CD4-positive, alpha-beta memory T cell (primary cell): Measurements from ENCODE around the gene DYRK3. TPM values are rescaled to one million over a fixed set of nuclear protein-coding genes. Genes with fewer than 3 reads are reported as not detected.

Source experiments
- CTCF ChIA-PET: fragments of 350-600 bp; sonication (Branson Sonifier 250); formaldehyde crosslinking; loops from one replicate; lab custom pipeline; 2021; ENCODE audit warnings: inconsistent platforms; ENCODE audit not compliant: partially characterized antibody; lab: Charles Lee
- POLR2A ChIA-PET: fragments of 350-600 bp; sonication (Branson Sonifier 250); formaldehyde crosslinking; loops from one replicate; lab custom pipeline; 2021; ENCODE audit not compliant: partially characterized antibody; lab: Charles Lee
- DNase-seq, 5 donors: peaks; one replicate each; pipeline versions ENCODE4 v3.0.0 to v3.0.0-alpha.2; 2020 to 2022; ENCODE audit warnings: mixed read lengths in 1 of 5
- H3K27ac ChIP-seq: one replicate; pipeline ENCODE4 v1.7.0; 2013; ENCODE audit warnings: low read depth, low read length
- H3K27me3 ChIP-seq: 2 replicates; pipeline ENCODE4 v1.7.0; 2013; ENCODE audit warnings: mild to moderate bottlenecking, low read length, moderate library complexity; ENCODE audit not compliant: insufficient read depth
- H3K36me3 ChIP-seq: 2 replicates; pipeline ENCODE4 v1.7.0; 2013; ENCODE audit warnings: mild to moderate bottlenecking, low read length, moderate library complexity; ENCODE audit not compliant: insufficient read depth
- H3K4me1 ChIP-seq: 2 replicates; pipeline ENCODE4 v1.7.0; 2013; ENCODE audit warnings: mild to moderate bottlenecking, low read length, moderate library complexity; ENCODE audit not compliant: insufficient read depth
- H3K4me3 ChIP-seq, 2 donors: one replicate each; pipeline ENCODE4 v1.7.0; 2013; ENCODE audit warnings: low read length in 2 of 2, mild to moderate bottlenecking in 1 of 2
- H3K9me3 ChIP-seq, 2 donors: one replicate each; pipeline ENCODE4 v1.7.0; 2013; ENCODE audit warnings: low read length in 2 of 2, control low read depth in 1 of 2; ENCODE audit not compliant: control insufficient read depth in 1 of 2
- H3K27ac Mint-ChIP-seq, 7 donors: one replicate each; pipeline ENCODE4 v1.8.0; 2020 to 2021; ENCODE audit warnings: mixed read lengths in 7 of 7, mild to moderate bottlenecking in 6 of 7, inconsistent platforms in 3 of 7, moderate library complexity in 3 of 7
- H3K27me3 Mint-ChIP-seq, 2 donors: one replicate each; pipeline ENCODE4 v1.8.0; 2020 to 2021; ENCODE audit warnings: mixed read lengths in 2 of 2
- H3K36me3 Mint-ChIP-seq, 2 donors: one replicate each; pipeline ENCODE4 v1.8.0; 2020 to 2021; ENCODE audit warnings: mixed read lengths in 2 of 2, inconsistent platforms in 1 of 2, mild to moderate bottlenecking in 1 of 2
- H3K4me1 Mint-ChIP-seq, 4 donors: one replicate each; pipeline ENCODE4 v1.8.0; 2020 to 2021; ENCODE audit warnings: mixed read lengths in 4 of 4, mild to moderate bottlenecking in 1 of 4
- H3K4me3 Mint-ChIP-seq, 8 donors: one replicate each; pipeline ENCODE4 v1.8.0; 2020 to 2021; ENCODE audit warnings: mixed read lengths in 8 of 8, mild to moderate bottlenecking in 7 of 8, moderate library complexity in 6 of 8, inconsistent platforms in 3 of 8
- H3K9me3 Mint-ChIP-seq, 8 donors: one replicate each; pipeline ENCODE4 v1.8.0; 2020 to 2021; ENCODE audit warnings: mixed read lengths in 8 of 8, mild to moderate bottlenecking in 5 of 8, inconsistent platforms in 3 of 8, moderate library complexity in 1 of 8
- intact Hi-C: fragments of 100-400 bp; cut with micrococcal nuclease; formaldehyde crosslinking; loops from one replicate; pipeline ENCODE4 v1.15.1; 2023
- polyA plus RNA-seq, 2 donors: library from polyadenylated mRNA; unstranded; fragments of 300-500 nt; fragmentation: Illumina TruSeq; gene quantifications; one replicate each; pipeline ENCODE4 v1.2.3, GENCODE V29; 2021
- total RNA-seq, 2 experiments: library from RNA; stranded (reverse); gene quantifications; one replicate each; pipeline ENCODE4 v1.2.3, GENCODE V29; 2021

DYRK3 gene
- total and polyA plus RNA-seq, 4 experiments from 2014 or later = 0.22 to 1.2 (median 0.78) TPM; not detected in 1

DNA sequence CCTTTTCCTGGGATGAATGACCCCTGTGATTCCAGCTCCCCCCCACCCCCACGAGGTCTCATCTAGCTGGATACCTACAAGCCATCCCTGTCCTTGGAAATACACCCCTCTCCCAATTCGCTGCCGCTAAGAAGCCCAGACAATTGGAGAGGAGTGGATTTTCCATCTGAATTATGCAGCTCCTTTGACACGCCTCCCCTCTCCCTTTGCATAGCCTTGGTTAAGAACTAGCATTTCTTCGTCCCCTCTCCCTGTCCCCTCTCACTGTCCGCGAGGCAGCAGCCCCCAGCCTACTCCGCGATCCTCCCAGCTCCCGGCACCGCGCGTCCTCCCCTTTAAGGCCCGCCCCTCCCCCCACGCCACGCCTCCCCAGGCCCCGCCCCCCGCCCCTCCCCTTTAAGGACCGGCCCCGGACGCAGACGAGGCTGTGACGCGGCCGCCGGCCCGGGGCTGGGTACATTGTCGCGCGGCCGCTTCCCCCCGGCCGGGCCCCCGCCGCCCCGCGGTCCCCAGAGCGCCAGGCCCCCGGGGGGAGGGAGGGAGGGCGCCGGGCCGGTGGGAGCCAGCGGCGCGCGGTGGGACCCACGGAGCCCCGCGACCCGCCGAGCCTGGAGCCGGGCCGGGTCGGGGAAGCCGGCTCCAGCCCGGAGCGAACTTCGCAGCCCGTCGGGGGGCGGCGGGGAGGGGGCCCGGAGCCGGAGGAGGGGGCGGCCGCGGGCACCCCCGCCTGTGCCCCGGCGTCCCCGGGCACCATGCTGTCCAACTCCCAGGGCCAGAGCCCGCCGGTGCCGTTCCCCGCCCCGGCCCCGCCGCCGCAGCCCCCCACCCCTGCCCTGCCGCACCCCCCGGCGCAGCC lies 49.4 kb downstream of the DYRK3 start, which contains the start of gene MAPKAPK2:
TSS of gene MAPKAPK2 (plus strand) at position 428 of the 856 bp plus-strand sequence. CDS start at position 753, 325 bp downstream.
- Histone ChIP-seq H3K4me1 (peaks cover 45% of the 10 kb centered on the region), H3K36me3 (no peaks in the 10 kb centered on the region), H3K27me3 (no peaks in the 10 kb centered on the region), H3K4me3 (peak within 1 kb of the TSS; percentile 55 to 93), H3K9me3 (no peaks in the 10 kb centered on the region), H3K27ac (peak within 1 kb of the TSS; percentile 90)
- Mint-ChIP-seq H3K36me3 (peaks cover 0 to 10% of the 10 kb centered on the region in 2 donors), H3K27me3 (peaks cover 2 to 3% of the 10 kb centered on the region in 2 donors), H3K9me3 (peaks cover 0 to 2% (median 0%) of the 10 kb centered on the region in 8 donors), H3K27ac (peak within 1 kb of the TSS; percentile 94 to 98 (median 97)), H3K4me3 (peak within 1 kb of the TSS; percentile 93 to 100 (median 96)), H3K4me1 (peaks cover 26 to 52% (median 37%) of the 10 kb centered on the region in 4 donors)
- ChIA-PET CTCF (interaction anchor here (0.6 to 1.9 kb wide), 3 partner anchors 20 to 50 kb away, joined by 3 to 7 read pairs (median 4); partner anchors contain the start of gene DYRK3), POLR2A (interaction anchor here (1.1 to 1.8 kb wide), 4 partner anchors 12 to 72 kb away, joined by 3 to 6 read pairs (median 4); partner anchors contain the start of gene EIF2D)
- intact Hi-C loops = loop anchor here (1.0 to 5.0 kb wide), 3 partner anchors 33 to 119 kb away; partner anchors contain the start of gene EIF2D
- DNase-seq = peak; percentile 71 to 77 (median 73)

DNA sequence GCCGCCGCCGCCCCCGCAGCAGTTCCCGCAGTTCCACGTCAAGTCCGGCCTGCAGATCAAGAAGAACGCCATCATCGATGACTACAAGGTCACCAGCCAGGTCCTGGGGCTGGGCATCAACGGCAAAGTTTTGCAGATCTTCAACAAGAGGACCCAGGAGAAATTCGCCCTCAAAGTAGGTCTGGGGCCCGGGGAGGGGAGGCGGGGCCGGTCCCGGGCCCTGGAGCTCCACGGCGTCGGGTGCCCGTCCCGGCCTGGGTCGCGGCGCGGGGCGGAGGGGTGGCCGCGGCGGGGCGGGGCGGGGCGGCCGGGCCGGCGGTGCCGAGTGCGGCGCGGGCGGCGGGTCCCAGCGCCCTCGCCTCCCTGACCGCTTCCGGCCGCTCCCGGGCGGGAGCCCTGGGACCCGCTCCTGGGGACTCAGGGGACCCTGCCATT lies 50.0 kb downstream of the DYRK3 start:
- POLR2A ChIA-PET = interaction anchor here (1.1 to 5.6 kb wide), 3 partner anchors 13 to 30 kb away, joined by 3 to 24 read pairs (median 6); no protein-coding TSS in a partner anchor
- Mint-ChIP-seq H3K4me3 (peak overlapping the region; percentile 93 to 100 (median 96)), H3K27ac (peak overlapping the region; percentile 94 to 98 (median 97)), H3K4me1 (peaks cover 30 to 58% (median 42%) of the 10 kb centered on the region in 4 donors), H3K27me3 (peaks cover 0 to 2% of the 10 kb centered on the region in 2 donors), H3K36me3 (peaks cover 0 to 14% of the 10 kb centered on the region in 2 donors), H3K9me3 (peaks cover 0 to 4% (median 0%) of the 10 kb centered on the region in 8 donors)
- H3K27me3 ChIP-seq = no peaks in the 10 kb centered on the region
- H3K4me3 ChIP-seq = peak overlapping the region; percentile 55 to 93
- DNase-seq = peak in 4 of 5 donors; percentile 28 to 69 (median 33)
- no peaks in the 10 kb centered on the region for H3K9me3 ChIP-seq
- peak overlapping the region; percentile 90 for H3K27ac ChIP-seq
- no peaks in the 10 kb centered on the region for H3K36me3 ChIP-seq
- peaks cover 51% of the 10 kb centered on the region for H3K4me1 ChIP-seq
- intact Hi-C loops = loop anchor here (1.0 to 2.0 kb wide), 2 partner anchors 73 to 118 kb away; partner anchors contain the start of gene EIF2D
- CTCF ChIA-PET = interaction anchor here (1.3 kb wide), 1 partner anchor 227 kb away, joined by 3 read pairs; no protein-coding TSS in a partner anchor

DNA sequence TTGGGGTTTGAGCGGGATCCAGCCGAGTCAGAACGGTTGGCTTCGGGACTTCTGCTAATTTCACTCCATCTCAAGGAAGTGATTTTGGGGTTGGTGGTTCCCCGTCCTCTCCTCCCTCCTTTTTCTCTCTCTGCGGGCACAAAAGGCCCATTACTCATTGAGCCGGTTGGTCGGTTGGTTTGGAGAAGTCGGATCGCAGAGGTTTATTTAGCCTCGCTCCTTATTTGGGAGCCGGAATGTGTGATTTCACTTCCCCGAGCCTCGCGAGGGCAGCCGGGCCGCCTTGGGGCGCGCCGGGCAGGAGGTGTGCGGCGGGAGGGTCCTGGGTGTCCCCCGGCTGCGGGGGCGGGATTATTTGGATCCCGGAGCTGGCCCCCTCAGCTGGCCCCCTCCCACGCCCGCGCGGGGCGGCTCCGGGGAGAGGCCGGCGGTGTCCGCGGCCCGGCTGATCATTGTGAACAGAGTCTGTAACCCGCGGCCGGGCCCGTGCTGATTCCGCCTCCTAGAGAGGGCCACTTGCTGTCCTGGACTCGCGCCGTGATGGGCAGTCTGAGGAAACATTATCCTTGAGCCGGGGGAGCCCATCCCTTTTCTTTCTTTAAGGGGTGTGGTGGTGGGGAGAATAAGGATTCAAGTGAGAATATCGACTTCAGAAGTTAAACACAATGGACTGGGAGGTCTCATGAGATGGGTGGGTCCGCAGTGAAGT lies 50.6 kb downstream of the DYRK3 start:
- Mint-ChIP-seq H3K4me3 (peak overlapping the region; percentile 97 to 100 (median 100)), H3K9me3 (peaks cover 0 to 4% (median 0%) of the 10 kb centered on the region in 8 donors), H3K27ac (peak overlapping the region; percentile 94 to 100 (median 100)), H3K4me1 (peaks cover 35 to 64% (median 47%) of the 10 kb centered on the region in 4 donors), H3K36me3 (peaks cover 0 to 16% of the 10 kb centered on the region in 2 donors), H3K27me3 (peaks cover 0 to 2% of the 10 kb centered on the region in 2 donors)
- Histone ChIP-seq H3K4me1 (peaks cover 57% of the 10 kb centered on the region), H3K4me3 (peak overlapping the region; percentile 55 to 93), H3K9me3 (no peaks in the 10 kb centered on the region), H3K27ac (peak overlapping the region; percentile 90), H3K27me3 (no peaks in the 10 kb centered on the region), H3K36me3 (no peaks in the 10 kb centered on the region)
- peak; percentile 46 to 88 (median 56) for DNase-seq
- intact Hi-C loops = loop anchor here (1.0 to 2.0 kb wide), 4 partner anchors 17 to 117 kb away; partner anchors contain the start of gene EIF2D
- ChIA-PET POLR2A (interaction anchor here (0.7 to 5.6 kb wide), 5 partner anchors 18 to 108 kb away, joined by 3 to 24 read pairs (median 5); partner anchors contain the start of gene EIF2D), CTCF (interaction anchor here (1.3 to 6.2 kb wide), 4 partner anchors 21 to 226 kb away, joined by 3 to 37 read pairs (median 16); partner anchors contain the start of gene EIF2D)

DNA sequence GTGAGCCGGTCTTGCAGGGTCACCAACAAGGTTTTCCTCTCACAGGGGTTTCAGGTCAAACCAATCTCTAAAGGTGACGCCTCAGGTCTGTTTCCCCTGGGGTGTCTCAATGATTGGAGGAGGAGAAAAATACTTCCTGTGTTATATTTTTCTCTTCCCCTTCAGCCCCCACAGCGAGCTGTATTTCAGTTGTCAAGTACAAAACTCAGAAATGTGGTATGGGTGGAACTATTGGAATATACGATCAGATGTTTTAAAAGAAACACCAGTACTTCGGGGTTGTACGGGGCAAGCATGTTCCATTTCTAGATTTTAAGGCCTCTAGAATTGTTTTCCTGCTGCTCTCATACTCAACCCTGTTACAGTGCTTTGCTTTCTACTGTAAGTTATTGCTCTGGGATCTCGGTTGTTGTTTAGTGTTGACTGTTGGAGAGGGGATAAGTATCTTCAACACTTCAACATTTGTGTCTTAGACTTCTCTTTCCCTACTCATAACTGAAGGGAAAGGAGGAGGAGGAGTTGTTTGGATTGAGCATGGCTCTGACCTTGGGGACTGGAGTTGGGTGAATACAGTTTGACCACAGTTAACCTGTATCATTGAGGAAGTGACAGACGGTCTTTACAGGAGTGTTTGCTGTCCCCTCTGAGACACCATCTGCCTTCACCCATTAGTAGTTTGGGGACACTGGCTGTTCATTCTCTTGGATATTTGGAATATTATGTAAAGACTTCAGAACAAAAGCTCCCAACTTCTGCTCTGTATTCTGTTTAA lies 51.3 kb downstream of the DYRK3 start:
- Histone ChIP-seq H3K27me3 (no peaks in the 10 kb centered on the region), H3K27ac (peak overlapping the region; percentile 90), H3K9me3 (no peaks in the 10 kb centered on the region), H3K36me3 (no peaks in the 10 kb centered on the region), H3K4me3 (peak overlapping the region; percentile 55 to 93), H3K4me1 (peaks cover 61% of the 10 kb centered on the region)
- H3K36me3 Mint-ChIP-seq = peaks cover 0 to 16% of the 10 kb centered on the region in 2 donors
- peak overlapping the region; percentile 97 to 100 (median 100) for H3K4me3 Mint-ChIP-seq
- intact Hi-C loops = loop anchor here (1.0 kb wide), 2 partner anchors 17 to 40 kb away; no protein-coding TSS in a partner anchor
- ChIA-PET POLR2A (interaction anchor here (0.7 to 5.6 kb wide), 4 partner anchors 29 to 109 kb away, joined by 3 to 24 read pairs (median 4); partner anchors contain the start of gene EIF2D), CTCF (interaction anchor here (1.1 to 6.2 kb wide), 5 partner anchors 17 to 226 kb away, joined by 3 to 37 read pairs (median 4); partner anchors contain the start of gene EIF2D)
- H3K4me1 Mint-ChIP-seq = peaks cover 42 to 72% (median 54%) of the 10 kb centered on the region in 4 donors
- DNase-seq = peak; percentile 34 to 69 (median 45)
- peaks cover 0 to 4% (median 0%) of the 10 kb centered on the region in 8 donors for H3K9me3 Mint-ChIP-seq
- H3K27me3 Mint-ChIP-seq = peaks cover 0 to 2% of the 10 kb centered on the region in 2 donors
- peak overlapping the region; percentile 94 to 100 (median 100) for H3K27ac Mint-ChIP-seq

DNA sequence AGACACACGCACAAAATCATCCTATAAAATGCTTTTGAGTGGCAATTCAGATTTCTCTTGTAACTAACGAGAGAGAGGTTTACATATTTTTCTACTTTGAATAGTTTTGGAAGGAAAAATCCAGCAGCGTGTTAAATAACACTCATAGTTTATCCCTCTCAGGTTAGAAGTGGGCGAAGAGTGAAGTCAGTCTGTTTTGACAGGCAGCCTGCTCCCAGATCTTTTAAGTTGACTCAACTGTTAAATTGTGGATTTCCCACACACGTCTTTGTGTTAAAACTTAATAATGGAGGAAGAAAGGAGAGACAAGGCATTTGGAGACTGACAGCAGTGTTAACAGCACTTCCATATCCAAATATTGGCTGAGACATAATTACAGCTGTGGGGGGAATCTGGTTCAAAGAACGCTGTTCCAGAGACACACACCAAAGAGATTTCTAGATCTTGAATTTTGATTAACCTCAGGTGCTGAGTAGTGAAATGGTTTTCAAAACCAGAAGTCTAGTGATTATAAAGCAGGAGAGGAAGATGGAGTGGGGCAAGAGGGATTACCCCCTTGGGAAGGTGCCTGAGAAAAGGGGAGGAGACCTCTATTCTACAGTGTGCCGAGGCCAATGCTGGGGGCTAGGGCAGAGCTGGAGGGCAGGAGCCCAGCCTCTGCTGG lies 52.0 kb downstream of the DYRK3 start:
- intact Hi-C loops = no loop called here
- no peaks in the 10 kb centered on the region for H3K27me3 Mint-ChIP-seq
- no peak overlapping the region for H3K27ac ChIP-seq
- H3K36me3 ChIP-seq = no peaks in the 10 kb centered on the region
- H3K9me3 Mint-ChIP-seq = peaks cover 0 to 4% (median 0%) of the 10 kb centered on the region in 8 donors
- H3K4me1 Mint-ChIP-seq = peaks cover 49 to 79% (median 61%) of the 10 kb centered on the region in 4 donors
- H3K27me3 ChIP-seq = no peaks in the 10 kb centered on the region
- peak overlapping the region; percentile 97 to 100 (median 100) for H3K4me3 Mint-ChIP-seq
- ChIA-PET POLR2A (interaction anchor here (5.6 kb wide), 1 partner anchor 28 kb away, joined by 24 read pairs; no protein-coding TSS in a partner anchor), CTCF (interaction anchor here (0.8 to 6.2 kb wide), 6 partner anchors 16 to 75 kb away, joined by 3 to 37 read pairs (median 4); partner anchors contain the start of genes DYRK3 and EIF2D)
- H3K27ac Mint-ChIP-seq = peak overlapping the region; percentile 47 to 100 (median 99)
- no peaks in the 10 kb centered on the region for H3K9me3 ChIP-seq
- peaks cover 69% of the 10 kb centered on the region for H3K4me1 ChIP-seq
- H3K4me3 ChIP-seq = peak overlapping the region in 1 of 2 donors; percentile 93
- DNase-seq = no peak
- H3K36me3 Mint-ChIP-seq = peaks cover 0 to 22% of the 10 kb centered on the region in 2 donors
